IMR-90 (cell line): ENCODE results near the gene PNMA8B. TPM values are rescaled to one million over a fixed set of nuclear protein-coding genes. Genes with fewer than 3 reads are reported as not detected.

Experiments used
- ATAC-seq: fragments of 200-7000 bp; cut with Tn5 transposase; 2 replicates; pipeline ENCODE4 v1.9.1; 2020; ENCODE audit warnings: low read depth, mild to moderate bottlenecking, moderate library complexity
- BruUV-seq: library from RNA; stranded (reverse); fragments of 400-500 nt; replicated peaks from 2 replicates; lab custom pipeline; 2021; lab: Mats Ljungman, UMichigan
- CTCF ChIA-PET: fragments of 300-600 bp; formaldehyde crosslinking; extraction: SDS; loops from one replicate; lab custom pipeline; 2021; ENCODE audit warnings: antibody characterized with exemption; lab: Yijun Ruan, JAX
- POLR2A ChIA-PET: fragments of 300-600 bp; sonication (Branson Sonifier 250); formaldehyde crosslinking; loops from one replicate; lab custom pipeline; 2022; ENCODE audit warnings: antibody characterized with exemption; ENCODE audit not compliant: unreplicated experiment; lab: Charles Lee
- DNase-seq: peaks from one replicate; pipeline ENCODE4 v3.0.0; 2013
- H2AFZ ChIP-seq: replicated peaks from 2 replicates; pipeline ENCODE3; 2013; ENCODE audit warnings: low read length, mild to moderate bottlenecking; ENCODE audit not compliant: poor library complexity
- H2AK5ac ChIP-seq: 2 replicates; pipeline ENCODE4 v1.6.1; 2013; ENCODE audit warnings: low read depth, low read length, inconsistent platforms
- H2AK9ac ChIP-seq: replicated peaks from 2 replicates; pipeline ENCODE3; 2013; ENCODE audit warnings: mild to moderate bottlenecking, low read depth, low read length, moderate library complexity; ENCODE audit not compliant: poor library complexity
- H2BK120ac ChIP-seq: 2 replicates; pipeline ENCODE4 v1.6.1; 2013; ENCODE audit warnings: low read depth, low read length, inconsistent platforms
- H2BK15ac ChIP-seq: 3 replicates; pipeline ENCODE4 v1.6.1; 2013; ENCODE audit warnings: low read depth, low read length, inconsistent platforms
- H2BK20ac ChIP-seq: 2 replicates; pipeline ENCODE4 v1.6.1; 2013; ENCODE audit warnings: low read depth, mild to moderate bottlenecking, inconsistent platforms, low read length, moderate library complexity
- H2BK5ac ChIP-seq: 2 replicates; pipeline ENCODE4 v1.6.1; 2013; ENCODE audit warnings: mild to moderate bottlenecking, low read depth, low read length, inconsistent platforms; ENCODE audit not compliant: poor library complexity, severe bottlenecking
- H3K14ac ChIP-seq: replicated peaks from 2 replicates; pipeline ENCODE4 v1.6.1; 2013; ENCODE audit warnings: low read depth, low read length, inconsistent platforms
- H3K18ac ChIP-seq: 2 replicates; pipeline ENCODE4 v1.6.1; 2013; ENCODE audit warnings: low read depth, low read length, control low read depth
- H3K23ac ChIP-seq: 2 replicates; pipeline ENCODE4 v1.6.1; 2013; ENCODE audit warnings: low read depth, low read length, inconsistent platforms
- H3K27ac ChIP-seq: 2 replicates; pipeline ENCODE4 v1.5.1; 2013; ENCODE audit warnings: mild to moderate bottlenecking, control low read depth, low read length; ENCODE audit not compliant: insufficient read depth
- H3K27me3 ChIP-seq: 2 replicates; pipeline ENCODE4 v1.6.1; 2013; ENCODE audit warnings: low read length; ENCODE audit not compliant: control insufficient read depth, insufficient read depth
- H3K36me3 ChIP-seq: 2 replicates; pipeline ENCODE4 v1.6.1; 2013; ENCODE audit warnings: low read length, mixed read lengths; ENCODE audit not compliant: control insufficient read depth, insufficient read depth
- H3K4ac ChIP-seq: 2 replicates; pipeline ENCODE4 v1.6.1; 2013; ENCODE audit warnings: low read depth, low read length, inconsistent platforms
- H3K4me1 ChIP-seq: 2 replicates; pipeline ENCODE4 v1.6.1; 2013; ENCODE audit warnings: low read length, mixed read lengths; ENCODE audit not compliant: control insufficient read depth, insufficient read depth
- H3K4me2 ChIP-seq: 2 replicates; pipeline ENCODE4 v1.6.1; 2013; ENCODE audit warnings: low read depth, mild to moderate bottlenecking, control low read depth, low read length, moderate library complexity
- H3K4me3 ChIP-seq: 2 replicates; pipeline ENCODE4 v1.5.1; 2013; ENCODE audit warnings: low read depth, mild to moderate bottlenecking, control low read depth, low read length, moderate library complexity; ENCODE audit not compliant: insufficient read depth
- H3K56ac ChIP-seq: 2 replicates; pipeline ENCODE4 v1.6.1; 2013; ENCODE audit warnings: low read length, inconsistent platforms; ENCODE audit not compliant: insufficient read depth; ENCODE audit errors: extremely low read depth
- H3K79me1 ChIP-seq, 2 experiments: 2 replicates each; pipeline ENCODE4 v1.6.1; 2013; ENCODE audit warnings: low read length in 2 of 2, inconsistent platforms in 1 of 2, low read depth in 1 of 2
- H3K9ac ChIP-seq: 2 replicates; pipeline ENCODE4 v1.6.1; 2013; ENCODE audit warnings: low read depth, low read length, control low read depth
- H3K9me1 ChIP-seq: 2 replicates; pipeline ENCODE4 v1.6.1; 2013; ENCODE audit warnings: low read length, inconsistent platforms; ENCODE audit not compliant: insufficient read depth
- H3K9me3 ChIP-seq: 2 replicates; pipeline ENCODE4 v1.6.1; 2013; ENCODE audit warnings: low read length; ENCODE audit not compliant: control insufficient read depth, insufficient read depth
- H4K20me1 ChIP-seq: 2 replicates; pipeline ENCODE4 v1.6.1; 2013; ENCODE audit warnings: low read length, inconsistent platforms; ENCODE audit not compliant: insufficient read depth
- H4K5ac ChIP-seq: 2 replicates; pipeline ENCODE4 v1.6.1; 2013; ENCODE audit warnings: mild to moderate bottlenecking, low read depth, low read length, control low read depth
- H4K8ac ChIP-seq, 2 experiments: 2 replicates each; pipeline ENCODE4 v1.6.1; 2013; ENCODE audit warnings: low read depth in 2 of 2, low read length in 2 of 2, control low read depth in 1 of 2, inconsistent platforms in 1 of 2
- H4K91ac ChIP-seq: 2 replicates; pipeline ENCODE4 v1.6.1; 2013; ENCODE audit warnings: low read depth, low read length, inconsistent platforms; ENCODE audit not compliant: insufficient read depth
- CEBPB ChIP-seq: IDR thresholded peaks from 2 replicates; pipeline ENCODE4 v1.6.1; 2012; ENCODE audit warnings: low read depth, low read length, improper control_type of control experiment
- CHD1 ChIP-seq: IDR thresholded peaks from 2 replicates; pipeline ENCODE4 v1.6.1; 2012; ENCODE audit warnings: low read depth, low read length, improper control_type of control experiment
- FOS ChIP-seq: fragments of 150-350 bp; IDR thresholded peaks from 2 replicates; pipeline ENCODE4 v1.6.1; 2016; ENCODE audit warnings: low read depth, low read length
- MAFK ChIP-seq: IDR thresholded peaks from 2 replicates; pipeline ENCODE4 v1.6.1; 2012; ENCODE audit warnings: low read depth, low read length, improper control_type of control experiment
- MAZ ChIP-seq: IDR thresholded peaks from 2 replicates; pipeline ENCODE4 v1.6.1; 2012; ENCODE audit warnings: low read depth, mild to moderate bottlenecking, low read length, improper control_type of control experiment, moderate library complexity, borderline replicate concordance
- MXI1 ChIP-seq: IDR thresholded peaks from 2 replicates; pipeline ENCODE4 v1.6.1; 2012; ENCODE audit warnings: low read depth, mild to moderate bottlenecking, low read length, moderate library complexity, borderline replicate concordance
- NFE2L2 ChIP-seq: fragments of 150-350 bp; IDR thresholded peaks from 2 replicates; pipeline ENCODE4 v1.6.1; 2016; ENCODE audit warnings: low read depth, mild to moderate bottlenecking, low read length
- RCOR1 ChIP-seq: IDR thresholded peaks from 2 replicates; pipeline ENCODE4 v1.6.1; 2012; ENCODE audit warnings: mild to moderate bottlenecking, low read length, improper control_type of control experiment; ENCODE audit not compliant: insufficient replicate concordance
- RFX5 ChIP-seq: IDR thresholded peaks from 2 replicates; pipeline ENCODE4 v1.8.0; 2012; ENCODE audit warnings: low read depth, mild to moderate bottlenecking, low read length, moderate library complexity
- WGBS, 2 experiments: methylation state at CpG; one replicate each; pipeline versions ENCODE4 v1.1.5 to v1.1.7; 2013; ENCODE audit warnings: missing lambda C conversion rate in 2 of 2; ENCODE audit not compliant: insufficient read length in 1 of 2; ENCODE audit errors: extremely low coverage in 2 of 2; 5-methylcytosine and 5-hydroxymethylcytosine counted together
- dilution Hi-C: fragments of 300-500 bp; cut with HindIII; formaldehyde crosslinking; loops from one replicate; pipeline ENCODE4 v1.14.3; 2018; ENCODE audit warnings: low sequenced_read_pairs; ENCODE audit not compliant: unreplicated experiment
- in situ Hi-C: fragments of 300-500 bp; cut with MboI; formaldehyde crosslinking; loops from 3 replicates; pipeline ENCODE4 v1.14.3; 2019; ENCODE audit warnings: low sequenced_read_pairs, inconsistent platforms, mixed read lengths
- intact Hi-C: fragments of 100-400 bp; cut with micrococcal nuclease; formaldehyde crosslinking; loops from 2 replicates; pipeline ENCODE4 v1.10.0; 2022
- polyA plus RNA-seq, 3 experiments: library from polyadenylated mRNA; depleted of rRNA; stranded (reverse); fragments of >200 nt; gene quantifications; 2 replicates each; pipeline ENCODE4 v1.2.3, GENCODE V29; 2012; ENCODE audit warnings: low replicate concordance in 1 of 3
- total RNA-seq: library from RNA; depleted of rRNA; stranded (reverse); fragments of >200 nt; gene quantifications from 2 replicates; pipeline ENCODE4 v1.2.3, GENCODE V29; 2012
- TF ChIP-seq, protein P1 (sequence below): fragments of 150-350 bp; IDR thresholded peaks from 2 replicates; pipeline ENCODE4 v1.6.1; 2017; ENCODE audit warnings: mild to moderate bottlenecking, antibody characterized with exemption, low read length, low read depth
- TF ChIP-seq, protein P2 (sequence below): conservative IDR thresholded peaks from 2 replicates; pipeline ENCODE4 v1.5.1; 2012; ENCODE audit warnings: mild to moderate bottlenecking, low read depth, low read length, improper control_type of control experiment

PNMA8B gene
- total and polyA plus RNA-seq, 2 of the 4 experiments (the other 2 are of a cell fraction): 0.12 to 0.18 TPM

DNA sequence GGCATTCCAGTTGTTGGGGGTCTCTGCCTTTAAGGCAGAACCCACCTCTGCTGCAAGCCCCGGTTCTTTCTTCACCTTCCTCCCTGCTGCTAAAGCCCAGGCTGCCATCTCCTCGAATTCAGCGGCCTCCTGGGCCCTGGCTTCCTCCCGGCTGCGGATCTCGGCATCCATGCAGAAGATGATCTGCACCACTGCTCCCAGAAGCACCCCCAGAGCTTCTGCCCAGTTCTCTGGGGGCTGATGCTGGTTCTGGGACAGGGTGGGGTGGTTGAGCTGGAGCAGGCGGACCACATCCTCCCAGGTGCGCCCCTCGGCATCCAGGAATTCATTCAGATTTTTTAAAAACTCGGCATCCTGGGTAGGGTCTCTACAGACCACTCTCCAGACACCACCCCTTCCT, 25.3 kb downstream of the PNMA8B start:
- H3K14ac ChIP-seq: no peak overlapping the region
- intact Hi-C loops: no loop called here
- TF ChIP-seq RFX5 (no peak), FOS (no peak), NFE2L2 (no peak), MXI1 (no peak), RCOR1 (no peak), MAZ (no peak), CHD1 (no peak), MAFK (no peak), CEBPB (no peak)
- TF ChIP-seq, protein P1, sequence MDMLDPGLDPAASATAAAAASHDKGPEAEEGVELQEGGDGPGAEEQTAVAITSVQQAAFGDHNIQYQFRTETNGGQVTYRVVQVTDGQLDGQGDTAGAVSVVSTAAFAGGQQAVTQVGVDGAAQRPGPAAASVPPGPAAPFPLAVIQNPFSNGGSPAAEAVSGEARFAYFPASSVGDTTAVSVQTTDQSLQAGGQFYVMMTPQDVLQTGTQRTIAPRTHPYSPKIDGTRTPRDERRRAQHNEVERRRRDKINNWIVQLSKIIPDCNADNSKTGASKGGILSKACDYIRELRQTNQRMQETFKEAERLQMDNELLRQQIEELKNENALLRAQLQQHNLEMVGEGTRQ: no peak
- TF ChIP-seq, protein P2, sequence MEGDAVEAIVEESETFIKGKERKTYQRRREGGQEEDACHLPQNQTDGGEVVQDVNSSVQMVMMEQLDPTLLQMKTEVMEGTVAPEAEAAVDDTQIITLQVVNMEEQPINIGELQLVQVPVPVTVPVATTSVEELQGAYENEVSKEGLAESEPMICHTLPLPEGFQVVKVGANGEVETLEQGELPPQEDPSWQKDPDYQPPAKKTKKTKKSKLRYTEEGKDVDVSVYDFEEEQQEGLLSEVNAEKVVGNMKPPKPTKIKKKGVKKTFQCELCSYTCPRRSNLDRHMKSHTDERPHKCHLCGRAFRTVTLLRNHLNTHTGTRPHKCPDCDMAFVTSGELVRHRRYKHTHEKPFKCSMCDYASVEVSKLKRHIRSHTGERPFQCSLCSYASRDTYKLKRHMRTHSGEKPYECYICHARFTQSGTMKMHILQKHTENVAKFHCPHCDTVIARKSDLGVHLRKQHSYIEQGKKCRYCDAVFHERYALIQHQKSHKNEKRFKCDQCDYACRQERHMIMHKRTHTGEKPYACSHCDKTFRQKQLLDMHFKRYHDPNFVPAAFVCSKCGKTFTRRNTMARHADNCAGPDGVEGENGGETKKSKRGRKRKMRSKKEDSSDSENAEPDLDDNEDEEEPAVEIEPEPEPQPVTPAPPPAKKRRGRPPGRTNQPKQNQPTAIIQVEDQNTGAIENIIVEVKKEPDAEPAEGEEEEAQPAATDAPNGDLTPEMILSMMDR: no peak
- no peak overlapping the region for H4K8ac ChIP-seq
- H2AK5ac ChIP-seq: no peak overlapping the region
- peaks cover 15% of the 10 kb centered on the region for H3K9me1 ChIP-seq
- H3K9me3 ChIP-seq: no peaks in the 10 kb centered on the region
- in situ Hi-C loops: no loop called here
- no peak overlapping the region for H2BK20ac ChIP-seq
- H3K4me2 ChIP-seq: no peak overlapping the region
- H3K79me1 ChIP-seq: no peaks in the 10 kb centered on the region
- no peak overlapping the region for H2AK9ac ChIP-seq
- no peak overlapping the region for H3K4ac ChIP-seq
- H3K23ac ChIP-seq: no peak overlapping the region
- no peak overlapping the region for H3K18ac ChIP-seq
- no peak overlapping the region for H4K5ac ChIP-seq
- H3K4me3 ChIP-seq: no peak overlapping the region
- H4K91ac ChIP-seq: no peak overlapping the region
- H2AFZ ChIP-seq: no peak overlapping the region
- no peak overlapping the region for H3K9ac ChIP-seq
- CTCF ChIA-PET: no interaction called here
- H2BK5ac ChIP-seq: no peak overlapping the region
- no peaks in the 10 kb centered on the region for H3K27me3 ChIP-seq
- H3K27ac ChIP-seq: no peak overlapping the region
- peaks cover 2% of the 10 kb centered on the region; the same call in 1 of the 2 replicates for H4K20me1 ChIP-seq
- DNase-seq (no peak), ATAC-seq (no peak)
- no TSS peak for BruUV-seq
- H3K36me3 ChIP-seq: no peaks in the 10 kb centered on the region
- H3K56ac ChIP-seq: no peak overlapping the region
- H2BK15ac ChIP-seq: no peak overlapping the region
- POLR2A ChIA-PET: no interaction called here
- dilution Hi-C loops: no loop called here
- H3K4me1 ChIP-seq: peaks cover 11% of the 10 kb centered on the region
- no CpG with 5 or more reads among the region's 10 CpGs for WGBS, 2 experiments
- no peak overlapping the region for H2BK120ac ChIP-seq
